Measurements from ENCODE around the gene ILK. TPM values are rescaled to one million over a fixed set of nuclear protein-coding genes. Genes with fewer than 3 reads are reported as not detected.

ILK gene
- total RNA-seq, 1 donor from 2014 or later: 209 TPM

DNA sequence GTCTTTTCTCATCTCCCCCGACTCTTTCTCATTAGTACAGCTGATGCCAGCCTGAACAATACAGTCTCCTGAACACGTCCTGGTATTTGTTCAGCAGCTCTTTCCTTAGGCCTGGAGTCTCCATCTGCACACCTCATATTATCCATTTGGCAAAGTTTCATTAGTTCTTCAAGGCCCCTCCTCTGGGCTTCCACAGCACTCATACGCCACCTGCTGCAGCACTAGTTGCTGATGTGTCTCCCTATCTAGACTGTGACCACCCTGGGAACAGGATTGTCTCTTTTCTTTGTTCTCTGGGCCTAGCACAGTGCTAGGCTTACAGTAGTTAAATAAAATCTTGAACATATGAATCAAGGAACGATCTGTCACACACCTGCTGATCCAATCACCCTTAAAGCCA lies 34.9 kb downstream of the ILK start:
- H3K36me3 Mint-ChIP-seq (ENCODE audit: low read depth, unreplicated experiment): peaks cover under 1% of the 10 kb centered on the region

DNA sequence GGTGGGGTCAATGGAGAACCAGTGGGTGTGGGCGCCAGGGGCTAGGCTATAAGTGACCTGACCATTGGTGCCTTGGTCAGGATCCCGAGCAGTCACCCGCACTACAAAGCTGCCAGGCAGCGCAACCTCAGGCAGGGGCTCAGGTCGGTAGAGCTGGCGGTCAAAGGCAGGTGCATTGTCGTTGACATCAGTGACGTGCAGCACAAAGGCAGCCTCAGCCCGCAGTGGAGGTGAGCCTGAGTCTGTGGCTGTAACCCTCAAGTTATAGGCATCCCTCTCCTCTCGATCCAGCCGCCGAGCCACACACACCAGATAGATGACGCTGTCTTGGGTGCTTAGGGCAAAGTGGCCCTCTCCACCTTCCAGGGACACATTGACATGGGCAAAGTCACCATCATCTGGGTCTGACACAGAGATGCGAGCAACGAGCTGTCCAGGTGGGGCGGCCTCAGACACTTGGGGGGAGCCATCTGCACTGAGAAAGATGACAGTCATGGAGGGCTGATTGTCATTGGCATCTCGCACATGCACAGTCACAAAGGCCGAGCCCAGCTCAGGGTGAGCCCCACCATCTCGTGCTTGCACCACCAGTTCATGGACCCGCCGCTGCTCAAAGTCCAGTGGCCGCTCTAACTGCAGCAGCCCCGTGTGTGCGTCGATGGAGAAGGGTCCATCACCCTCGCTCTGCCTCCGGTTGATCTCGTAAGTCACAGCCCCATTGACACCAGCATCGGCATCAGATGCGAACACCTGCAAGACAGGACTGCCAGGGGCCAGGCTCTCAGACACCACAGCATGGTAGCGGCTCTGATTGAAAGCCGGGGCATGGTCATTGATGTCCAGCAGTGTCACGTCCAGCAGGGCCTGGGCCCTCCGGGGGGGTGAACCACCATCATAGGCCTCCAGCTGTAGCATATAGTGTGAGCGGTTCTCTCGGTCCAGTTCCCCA lies 36.7 kb downstream of the ILK start:
- Histone ChIP-seq H3K4me2 (ENCODE audit: low read length) (no peak overlapping the region), H3K36me3 (ENCODE audit: insufficient read depth, low read length) (no peaks in the 10 kb centered on the region), H3K9me3 (ENCODE audit: insufficient read depth, low read depth, low read length) (no peaks in the 10 kb centered on the region), H3K9ac (ENCODE audit: low read length) (no peak overlapping the region), H3K4me3 (ENCODE audit: insufficient read depth, low read depth, low read length) (no peak overlapping the region), H3K4me1 (ENCODE audit: insufficient read depth, low read length) (peaks cover 6% of the 10 kb centered on the region), H3K79me2 (ENCODE audit: insufficient read depth, low read length) (no peaks in the 10 kb centered on the region), H3K27ac (ENCODE audit: low read depth, low read length) (no peak overlapping the region), H2AFZ (ENCODE audit: low read depth, low read length) (no peak overlapping the region), H3K27me3 (ENCODE audit: insufficient read depth, low read length) (peaks cover 10% of the 10 kb centered on the region), H4K20me1 (ENCODE audit: insufficient read depth, low read length) (peaks cover 4% of the 10 kb centered on the region)
- DNase-seq (ENCODE audit: low read depth) (no peak), FAIRE-seq (no peak)
- Mint-ChIP-seq H3K4me3 (ENCODE audit: unreplicated experiment) (no peak overlapping the region), H3K9me3 (ENCODE audit: unreplicated experiment) (peaks cover 2% of the 10 kb centered on the region), H3K4me1 (ENCODE audit: low read depth, unreplicated experiment) (no peaks in the 10 kb centered on the region), H3K27me3 (ENCODE audit: low read depth, unreplicated experiment) (peaks cover 10% of the 10 kb centered on the region), H3K36me3 (ENCODE audit: low read depth, unreplicated experiment) (no peaks in the 10 kb centered on the region), H3K27ac (ENCODE audit: unreplicated experiment) (no peak overlapping the region)
- no peak for TF ChIP-seq EZH2 (IDR thresholded peaks at IDR 0.05; ENCODE audit: insufficient read depth, low read length)

More for the DNA sequence above, 34.9 kb downstream of the ILK start:
- no peak for FAIRE-seq
- Histone ChIP-seq H4K20me1 (ENCODE audit: insufficient read depth, low read length) (peaks cover 4% of the 10 kb centered on the region), H3K9ac (ENCODE audit: low read length) (no peak overlapping the region), H3K4me3 (ENCODE audit: insufficient read depth, low read depth, low read length) (no peak overlapping the region), H3K36me3 (ENCODE audit: insufficient read depth, low read length) (no peaks in the 10 kb centered on the region), H3K27ac (ENCODE audit: low read depth, low read length) (no peak overlapping the region), H3K4me2 (ENCODE audit: low read length) (no peak overlapping the region), H3K27me3 (ENCODE audit: insufficient read depth, low read length) (no peaks in the 10 kb centered on the region), H2AFZ (ENCODE audit: low read depth, low read length) (no peak overlapping the region), H3K79me2 (ENCODE audit: insufficient read depth, low read length) (no peaks in the 10 kb centered on the region), H3K4me1 (ENCODE audit: insufficient read depth, low read length) (peaks cover 8% of the 10 kb centered on the region), H3K9me3 (ENCODE audit: insufficient read depth, low read depth, low read length) (no peaks in the 10 kb centered on the region)
- no peaks in the 10 kb centered on the region for H3K4me1 Mint-ChIP-seq (ENCODE audit: low read depth, unreplicated experiment)
- no peak for TF ChIP-seq CTCF (IDR thresholded peaks at IDR 0.05; ENCODE audit: insufficient read depth, low read depth, low read length)
- no peak for TF ChIP-seq EZH2 (IDR thresholded peaks at IDR 0.05; ENCODE audit: insufficient read depth, low read length)
- no peak for DNase-seq (ENCODE audit: low read depth)
- no peak overlapping the region for H3K4me3 Mint-ChIP-seq (ENCODE audit: unreplicated experiment)
- no peak overlapping the region for H3K27ac Mint-ChIP-seq (ENCODE audit: unreplicated experiment)
- H3K9me3 Mint-ChIP-seq (ENCODE audit: unreplicated experiment): no peaks in the 10 kb centered on the region
- peaks cover 5% of the 10 kb centered on the region for H3K27me3 Mint-ChIP-seq (ENCODE audit: low read depth, unreplicated experiment)

- no peak for DNase-seq (ENCODE audit: low read depth)
- H3K36me3 ChIP-seq (ENCODE audit: insufficient read depth, low read length): no peaks in the 10 kb centered on the region
- no peaks in the 10 kb centered on the region for H3K79me2 ChIP-seq (ENCODE audit: insufficient read depth, low read length)
- Mint-ChIP-seq H3K36me3 (ENCODE audit: low read depth, unreplicated experiment) (no peaks in the 10 kb centered on the region), H3K27me3 (ENCODE audit: low read depth, unreplicated experiment) (peaks cover 11% of the 10 kb centered on the region), H3K4me1 (ENCODE audit: low read depth, unreplicated experiment) (no peaks in the 10 kb centered on the region), H3K9me3 (ENCODE audit: unreplicated experiment) (peaks cover 2% of the 10 kb centered on the region), H3K4me3 (ENCODE audit: unreplicated experiment) (no peak overlapping the region), H3K27ac (ENCODE audit: unreplicated experiment) (no peak overlapping the region)
- H3K4me3 ChIP-seq (ENCODE audit: insufficient read depth, low read depth, low read length): no peak overlapping the region
- no peak overlapping the region for H3K9ac ChIP-seq (ENCODE audit: low read length)
- H3K9me3 ChIP-seq (ENCODE audit: insufficient read depth, low read depth, low read length): no peaks in the 10 kb centered on the region
- TF ChIP-seq EZH2 (IDR thresholded peaks at IDR 0.05; ENCODE audit: insufficient read depth, low read length) (no peak), CTCF (IDR thresholded peaks at IDR 0.05; ENCODE audit: insufficient read depth, low read depth, low read length) (no peak)
- no peak overlapping the region for H3K4me2 ChIP-seq (ENCODE audit: low read length)
- no peak for FAIRE-seq
- peaks cover 10% of the 10 kb centered on the region for H4K20me1 ChIP-seq (ENCODE audit: insufficient read depth, low read length)
- H3K27ac ChIP-seq (ENCODE audit: low read depth, low read length): no peak overlapping the region
- H3K27me3 ChIP-seq (ENCODE audit: insufficient read depth, low read length): peaks cover 10% of the 10 kb centered on the region
- H3K4me1 ChIP-seq (ENCODE audit: insufficient read depth, low read length): peaks cover 4% of the 10 kb centered on the region
- no peak overlapping the region for H2AFZ ChIP-seq (ENCODE audit: low read depth, low read length)
These were observed 37.6 kb downstream of the ILK start for GRCh38 chr11:6640985-6641701.
